HG02610 (cell line): Measurements from ENCODE around the gene MTHFD1L.

Source experiments
- ATAC-seq: cut with Tn5 transposase; IDR thresholded peaks from one replicate; pipeline ENCODE4 v1.9.1; 2021; ENCODE audit warnings: mild to moderate bottlenecking, moderate library complexity; ENCODE audit not compliant: unreplicated experiment

Gene MTHFD1L

DNA sequence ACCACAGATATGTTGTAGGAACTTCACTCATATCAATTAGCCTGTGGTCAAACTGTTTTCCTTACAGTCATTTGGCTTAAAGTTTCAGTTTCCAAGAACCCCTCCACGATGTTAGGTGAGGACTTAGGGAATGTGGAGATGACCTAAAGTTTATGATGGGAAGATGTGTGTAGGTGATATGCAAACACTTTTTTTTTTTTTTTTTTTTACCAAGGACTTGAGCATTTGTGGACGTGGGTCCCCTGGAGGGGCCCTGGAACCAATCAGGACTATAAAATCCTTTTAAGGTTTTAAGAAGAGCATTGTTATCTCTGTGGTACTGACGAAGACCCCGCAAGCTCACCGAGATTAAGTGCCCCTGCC is 478 bp upstream of the MTHFD1L start:
- ATAC-seq: no peak

DNA sequence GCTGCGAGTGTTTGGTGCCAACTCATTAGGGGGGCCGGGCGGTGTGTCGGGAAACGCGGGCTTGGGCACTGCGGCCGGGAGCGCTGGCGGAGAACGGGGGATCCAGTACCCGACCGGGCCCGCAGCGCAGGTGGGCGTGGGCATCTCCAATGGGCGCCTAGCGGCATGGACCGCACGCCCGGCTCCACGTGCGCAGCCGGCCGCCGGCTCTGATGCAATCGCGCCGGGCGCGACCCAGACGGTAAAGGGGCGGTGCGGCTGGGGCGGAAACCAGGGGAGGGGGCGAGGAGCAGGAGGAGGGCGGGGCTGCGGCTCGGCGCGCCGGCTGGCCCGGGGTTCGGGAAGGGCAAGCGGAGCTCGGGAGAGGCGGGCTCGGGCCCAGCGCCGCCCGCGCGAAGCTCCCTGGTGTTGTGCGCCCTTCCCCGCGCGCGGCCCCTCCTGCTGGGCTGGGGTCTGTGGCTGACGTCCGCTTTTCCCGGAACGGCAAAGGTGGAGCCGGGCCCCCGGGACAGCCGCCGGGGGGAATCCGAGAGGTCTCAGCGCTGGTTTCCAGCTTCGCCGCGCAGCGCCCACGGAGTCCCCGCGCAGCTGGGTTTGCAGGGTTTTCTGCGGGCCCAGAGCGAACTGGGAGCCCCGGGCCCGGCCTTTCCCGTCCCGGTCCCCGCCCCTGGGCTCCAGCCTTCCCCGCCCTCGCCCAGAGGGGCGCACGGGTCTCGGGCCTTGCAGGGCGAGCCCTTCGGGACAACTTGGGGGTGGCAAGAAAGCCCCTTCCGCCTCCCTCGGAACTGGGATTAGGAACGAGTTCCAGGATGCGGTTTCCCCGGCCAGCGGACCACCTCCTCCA is 867 bp downstream of the MTHFD1L start:
- peak; percentile 75 for ATAC-seq

DNA sequence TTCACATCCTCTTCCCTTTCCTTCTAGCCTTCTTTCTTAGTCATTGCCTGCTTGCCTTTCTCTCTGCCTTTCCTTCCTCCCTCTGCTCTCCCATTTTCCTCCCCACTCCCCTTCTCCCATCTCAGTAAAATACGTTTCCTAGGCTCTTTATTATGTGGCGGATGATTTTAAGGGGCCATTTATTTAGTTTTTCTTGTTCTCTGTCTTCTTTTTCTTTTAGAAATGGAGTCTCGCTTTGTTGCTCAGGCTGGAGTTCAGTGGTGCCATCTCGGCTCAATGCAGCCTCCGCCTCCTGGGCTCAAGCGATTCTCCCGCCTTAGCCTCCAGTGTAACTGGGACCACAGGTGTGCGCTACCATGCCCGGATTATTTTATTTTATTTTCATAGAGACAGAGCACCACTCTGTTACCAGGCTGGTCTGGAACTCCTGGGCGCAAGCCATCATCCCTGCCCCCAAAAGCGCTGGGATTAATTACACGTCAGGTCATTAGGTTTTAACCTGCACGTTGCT is 1.5 kb downstream of the MTHFD1L start:
- no peak for ATAC-seq

DNA sequence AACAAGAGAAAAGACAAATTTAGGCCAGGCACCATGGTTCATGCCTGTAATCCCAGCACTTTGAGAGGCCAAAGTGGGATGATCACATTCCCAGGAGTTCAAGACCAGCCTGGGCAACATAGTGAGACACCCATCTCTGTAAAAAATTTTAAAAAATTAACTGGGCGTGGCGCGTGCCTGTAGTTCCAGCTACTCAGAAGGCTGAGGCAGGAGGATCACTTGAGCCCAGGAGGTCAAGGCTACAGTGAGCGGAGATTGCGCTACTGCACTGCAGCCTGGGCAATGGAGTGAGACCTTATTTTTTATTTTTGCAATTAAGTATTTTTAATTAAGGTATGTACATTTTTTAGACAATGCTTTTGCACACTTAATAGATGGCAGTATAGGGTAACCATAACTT is 3.3 kb downstream of the MTHFD1L start:
- no peak for ATAC-seq

DNA sequence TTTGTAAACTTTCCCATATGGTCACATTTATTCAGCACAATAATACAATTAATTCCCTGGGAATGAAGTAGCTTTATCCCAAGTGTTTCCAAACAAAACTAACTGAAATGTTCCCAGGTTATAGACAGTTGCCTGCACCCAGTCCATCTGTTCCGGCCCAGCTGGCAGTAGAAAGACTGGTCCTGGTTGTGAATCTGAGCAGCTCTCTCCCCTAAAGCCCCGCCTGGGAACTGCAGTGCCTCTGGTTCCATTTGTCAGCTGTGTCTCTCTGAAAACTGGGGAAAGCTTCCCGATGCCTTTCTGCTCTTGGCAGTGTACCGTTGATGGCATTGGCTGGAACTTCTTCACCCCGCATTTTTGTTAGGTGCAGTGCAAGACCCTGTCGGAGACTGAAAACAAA is 8.7 kb downstream of the MTHFD1L start:
- no peak for ATAC-seq

DNA sequence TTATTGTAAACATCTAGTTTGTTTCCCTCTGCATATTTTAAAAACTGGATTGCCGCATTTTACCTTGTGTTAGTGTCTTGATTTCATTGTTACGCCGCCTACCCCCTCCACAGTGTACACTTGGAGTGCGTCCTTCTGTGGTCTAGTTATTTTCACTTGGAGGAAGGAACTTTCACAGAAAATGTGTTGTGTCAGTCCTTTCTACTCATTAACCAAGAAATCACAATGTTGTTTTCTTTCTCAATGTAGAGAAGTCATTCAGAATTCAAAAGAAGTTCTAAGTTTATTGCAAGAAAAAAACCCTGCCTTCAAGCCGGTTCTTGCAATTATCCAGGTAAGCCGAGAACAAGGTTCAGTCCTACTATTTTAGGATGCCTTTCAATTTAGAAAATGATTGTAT is 10.3 kb downstream of the MTHFD1L start:
- ATAC-seq: no peak

DNA sequence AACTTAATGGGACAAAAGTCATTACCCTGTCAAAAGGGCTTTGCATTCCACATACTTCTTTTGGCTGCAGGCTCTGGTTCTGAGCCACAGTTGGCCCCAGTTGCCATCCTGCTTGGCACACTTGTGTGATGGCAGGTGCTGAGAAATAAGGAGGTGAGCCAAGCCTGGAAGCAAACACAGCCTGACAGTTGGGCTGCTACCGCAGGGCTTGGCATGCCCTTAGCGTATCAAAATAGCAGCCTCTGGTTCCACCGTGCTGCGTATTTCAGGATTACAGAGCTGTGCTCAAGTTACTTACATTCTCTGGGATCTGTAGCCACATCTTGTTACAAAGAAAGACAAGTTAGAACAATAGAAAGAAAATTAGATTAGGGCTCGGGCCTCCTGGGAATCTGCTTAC is 11.1 kb downstream of the MTHFD1L start:
- ATAC-seq: no peak

DNA sequence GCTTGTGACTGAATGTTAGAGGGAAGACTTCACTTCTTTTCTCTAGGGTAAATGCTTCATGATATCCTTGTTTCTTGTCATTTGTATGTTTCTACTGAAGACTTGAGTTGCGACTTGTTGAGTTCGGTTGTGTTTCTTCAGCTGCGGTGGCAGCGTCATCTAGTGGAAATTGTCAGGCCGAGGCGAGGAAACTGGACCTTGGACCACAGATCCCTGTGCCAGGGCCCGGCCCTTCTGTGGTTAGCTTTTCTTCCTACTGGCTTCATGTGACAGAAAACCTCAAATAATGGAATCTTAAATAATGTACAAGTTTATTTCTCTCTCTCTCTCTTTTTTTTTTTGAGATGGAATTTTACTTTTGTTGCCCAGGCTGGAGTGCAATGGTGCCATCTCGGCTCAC is 12.4 kb downstream of the MTHFD1L start:
- ATAC-seq: no peak

DNA sequence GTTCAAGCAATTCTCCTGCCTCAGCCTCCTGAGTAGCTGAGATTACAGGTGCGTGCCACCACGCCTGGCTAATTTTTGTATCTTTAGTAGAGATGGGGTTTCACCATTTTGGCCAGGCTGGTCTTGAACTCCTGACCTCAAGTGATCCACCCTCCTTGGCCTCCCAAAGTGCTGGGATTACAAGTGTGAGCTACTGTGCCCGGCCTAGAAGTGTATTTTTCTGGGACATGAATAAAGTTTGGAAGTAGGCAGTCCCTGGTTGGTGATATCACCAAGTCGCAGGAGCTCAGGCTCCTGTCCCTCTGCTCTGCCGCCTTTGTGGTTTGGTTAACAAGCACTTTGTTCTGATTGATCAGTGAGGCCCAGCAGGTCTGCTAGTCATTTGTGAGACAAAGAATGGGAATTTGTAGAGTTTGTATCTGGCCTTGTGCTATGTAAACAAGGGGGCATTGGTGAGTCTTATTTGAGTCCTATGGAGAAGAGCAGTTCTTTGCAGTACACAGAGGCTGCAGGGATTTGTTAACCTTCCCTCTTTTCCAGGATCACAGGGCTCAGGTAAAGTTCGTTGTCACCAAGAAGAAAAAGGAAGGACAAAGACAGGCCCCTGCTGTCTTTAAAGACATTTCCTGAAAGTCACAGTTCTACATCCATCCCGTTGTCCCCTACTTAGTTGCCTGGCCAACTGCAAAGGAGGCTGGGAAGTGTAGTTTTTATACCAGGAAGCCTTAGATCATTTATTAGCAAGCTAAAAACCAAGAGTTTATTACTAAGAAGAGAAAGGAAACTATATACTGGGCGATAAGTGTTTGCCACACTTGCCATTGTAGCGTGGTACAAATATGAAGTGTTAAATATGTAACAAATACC is 13.1 kb downstream of the MTHFD1L start:
- ATAC-seq: no peak

DNA sequence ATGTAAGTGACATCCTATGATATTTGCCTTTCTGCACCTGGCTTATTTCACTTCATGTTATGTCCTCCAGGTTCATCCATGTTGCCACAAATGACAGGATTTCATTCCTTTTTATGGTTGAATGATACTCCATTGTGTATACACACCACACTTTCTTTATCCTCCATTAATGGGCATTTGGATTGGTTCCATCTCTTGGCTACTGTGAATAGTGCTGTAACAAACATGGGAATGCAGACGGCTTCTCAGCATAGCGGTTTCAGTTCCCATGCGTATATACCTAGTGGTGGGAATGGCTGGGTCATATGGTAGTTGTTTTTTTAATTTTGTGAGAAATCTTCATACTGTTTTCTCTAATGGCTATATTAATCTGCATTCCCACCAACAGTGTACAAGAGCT is 14.8 kb downstream of the MTHFD1L start:
- no peak for ATAC-seq

DNA sequence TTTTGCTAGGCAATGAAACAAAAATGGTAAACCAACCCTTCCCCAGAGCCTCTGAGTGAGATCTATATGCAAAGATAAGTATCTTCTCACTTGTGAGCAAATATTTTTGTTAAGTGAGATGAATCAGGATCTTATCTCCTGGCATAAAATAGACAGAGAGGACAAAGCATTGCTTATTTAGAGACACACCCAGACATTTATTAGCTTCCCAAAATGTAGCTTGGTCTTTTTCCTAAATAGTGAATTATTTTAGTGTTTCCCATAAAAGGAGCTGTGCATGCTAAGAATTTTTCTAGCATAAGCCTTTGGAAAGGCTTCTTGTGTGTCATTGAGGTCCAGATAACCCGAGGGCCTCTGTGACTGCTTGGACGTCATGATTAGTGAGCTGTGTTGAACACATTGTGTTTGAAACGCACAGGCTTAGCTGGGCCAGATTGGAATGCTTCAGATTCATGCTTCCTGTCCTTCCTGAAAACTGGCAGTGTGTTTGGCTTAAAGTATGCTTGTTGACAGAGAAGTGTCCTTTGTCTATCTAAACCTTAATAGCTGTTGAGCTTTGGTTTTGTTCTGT is 16.5 kb downstream of the MTHFD1L start:
- ATAC-seq: no peak

DNA sequence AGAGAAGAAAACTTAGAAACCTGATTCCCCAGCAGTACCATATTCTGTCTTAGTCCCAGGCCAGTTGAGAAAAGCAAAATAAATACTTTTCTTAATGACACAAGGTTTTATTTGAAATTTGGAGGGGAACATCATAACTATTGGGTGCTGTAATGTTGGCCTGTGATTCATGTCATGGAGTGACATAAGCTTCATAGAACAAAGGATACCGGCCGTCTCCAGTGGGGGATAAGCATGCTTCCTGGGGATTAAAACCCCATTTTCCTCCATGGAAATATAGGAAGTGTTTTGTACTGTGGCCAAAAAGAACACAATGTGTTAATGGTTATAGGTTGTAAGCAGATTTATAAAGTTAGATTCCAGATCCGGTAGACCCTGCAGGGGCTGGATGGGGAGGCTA is 18.0 kb downstream of the MTHFD1L start:
- no peak for ATAC-seq

DNA sequence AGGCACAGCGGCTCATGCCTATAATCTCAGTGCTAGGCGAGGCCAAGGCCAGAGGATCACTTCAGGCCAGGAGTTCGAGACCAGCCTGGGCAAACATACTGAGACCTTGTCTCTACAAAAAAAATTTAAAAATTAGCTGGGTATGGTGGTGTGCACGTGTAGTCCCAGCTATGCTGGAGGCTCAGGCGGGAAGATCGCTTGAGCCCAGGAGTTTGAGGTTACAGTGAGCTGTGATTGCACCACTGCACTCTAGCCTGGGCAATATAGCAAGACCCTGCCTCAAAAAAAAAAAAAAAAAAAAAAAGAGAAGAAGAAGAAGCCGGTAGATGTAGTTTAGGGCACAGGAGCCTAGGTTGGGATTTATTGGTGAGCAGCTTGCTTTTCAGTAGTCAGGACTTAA is 20.7 kb downstream of the MTHFD1L start:
- ATAC-seq: no peak

DNA sequence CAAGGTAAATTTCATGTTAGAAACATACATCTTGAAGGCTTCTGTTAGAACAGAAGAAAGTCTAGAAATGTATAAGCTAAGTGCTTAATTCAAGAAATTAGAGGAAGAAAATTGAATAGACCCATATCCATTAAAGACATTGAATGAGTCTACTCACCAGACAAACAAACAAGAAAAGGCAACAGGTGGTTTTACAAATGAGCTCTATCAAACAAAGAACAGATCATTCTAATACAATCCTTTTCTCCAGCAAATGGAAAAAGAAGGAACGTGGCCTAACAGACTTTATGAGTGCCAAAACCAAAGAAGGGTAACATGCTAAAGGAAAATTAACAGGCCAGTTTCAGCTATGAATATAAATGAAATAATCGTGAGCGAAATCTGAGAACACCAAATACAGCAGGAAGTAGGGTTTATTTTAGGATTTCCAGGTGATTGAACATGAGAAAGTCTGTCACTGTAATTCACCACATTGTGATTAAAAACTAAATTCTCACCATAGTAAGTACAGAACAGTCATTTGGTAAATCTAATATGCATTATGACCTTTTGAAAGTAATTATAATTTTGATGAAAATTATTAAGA is 22.6 kb downstream of the MTHFD1L start:
- peak; percentile 88 for ATAC-seq

DNA sequence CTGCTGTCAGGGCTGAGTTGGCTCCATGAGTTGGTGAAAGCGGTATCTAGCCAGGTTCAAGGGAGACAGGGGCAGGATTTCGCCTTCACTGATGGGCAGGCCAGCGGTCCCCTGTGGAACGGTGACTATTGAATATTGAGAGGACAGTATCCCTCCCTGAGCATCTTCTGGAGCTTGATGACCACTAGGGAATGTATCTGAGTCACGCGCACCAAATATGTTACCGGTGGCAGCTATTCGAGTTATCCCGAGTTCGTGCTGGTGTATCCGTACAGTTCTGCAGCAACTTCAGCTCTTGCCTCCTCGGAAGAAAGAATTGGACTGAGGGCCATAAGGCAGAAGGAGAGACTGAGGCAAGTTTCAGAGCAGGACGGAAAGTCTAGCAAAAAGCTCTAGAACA is 24.8 kb downstream of the MTHFD1L start:
- no peak for ATAC-seq

DNA sequence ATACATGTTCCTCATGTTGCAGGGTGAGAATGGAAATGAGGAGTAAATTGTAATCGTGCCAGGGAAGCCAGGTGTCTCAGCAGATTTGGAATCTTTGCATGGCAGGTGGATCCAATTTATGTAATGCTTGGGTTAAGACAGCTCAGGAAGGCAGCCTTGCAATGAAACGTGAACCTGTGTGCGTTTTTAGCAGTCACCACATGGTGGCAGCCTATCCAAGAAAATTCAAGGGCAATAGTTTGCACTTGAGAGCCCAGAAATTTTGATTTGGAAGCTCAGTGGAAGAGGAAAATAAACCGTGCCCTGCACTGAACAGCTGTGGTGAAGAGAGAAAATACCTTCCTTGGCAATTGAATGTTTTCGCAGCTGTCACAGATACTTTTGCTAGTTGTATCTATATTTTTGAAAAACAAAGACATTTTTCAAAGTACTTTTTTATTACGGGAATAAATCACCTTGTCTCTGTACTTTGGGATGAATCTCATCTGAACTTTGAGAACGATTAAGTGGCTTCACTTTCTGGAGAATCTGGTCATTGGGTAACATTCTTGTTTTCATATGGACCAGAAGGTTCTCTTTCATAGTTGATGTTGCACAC is 26.5 kb downstream of the MTHFD1L start:
- no peak for ATAC-seq

DNA sequence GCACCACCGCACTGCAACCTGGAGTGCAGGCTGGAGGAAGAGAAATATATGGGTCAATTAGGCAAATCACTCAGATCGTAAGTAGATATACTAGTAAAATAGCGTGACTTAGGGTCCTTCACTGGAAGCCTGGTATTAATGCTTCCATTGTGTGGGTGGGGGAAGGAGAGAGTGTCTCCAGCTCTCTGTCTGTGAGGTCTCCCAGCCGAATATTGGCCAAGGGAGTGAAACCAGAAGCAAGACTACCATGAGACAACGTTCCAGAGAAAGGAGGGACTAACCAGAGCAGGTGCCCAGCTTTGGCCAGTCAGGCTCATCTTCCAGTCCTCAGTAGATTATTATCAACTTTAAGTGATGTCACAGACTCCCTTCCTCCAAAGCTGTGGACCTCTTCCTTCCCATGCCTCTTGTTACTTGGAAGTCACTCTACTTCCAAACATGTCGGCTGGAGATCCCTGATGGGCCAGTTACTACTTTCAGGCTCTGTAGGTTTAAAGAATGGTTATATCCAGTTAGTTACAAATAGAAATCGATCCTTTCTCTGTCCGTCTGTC is 28.8 kb downstream of the MTHFD1L start:
- ATAC-seq: no peak

DNA sequence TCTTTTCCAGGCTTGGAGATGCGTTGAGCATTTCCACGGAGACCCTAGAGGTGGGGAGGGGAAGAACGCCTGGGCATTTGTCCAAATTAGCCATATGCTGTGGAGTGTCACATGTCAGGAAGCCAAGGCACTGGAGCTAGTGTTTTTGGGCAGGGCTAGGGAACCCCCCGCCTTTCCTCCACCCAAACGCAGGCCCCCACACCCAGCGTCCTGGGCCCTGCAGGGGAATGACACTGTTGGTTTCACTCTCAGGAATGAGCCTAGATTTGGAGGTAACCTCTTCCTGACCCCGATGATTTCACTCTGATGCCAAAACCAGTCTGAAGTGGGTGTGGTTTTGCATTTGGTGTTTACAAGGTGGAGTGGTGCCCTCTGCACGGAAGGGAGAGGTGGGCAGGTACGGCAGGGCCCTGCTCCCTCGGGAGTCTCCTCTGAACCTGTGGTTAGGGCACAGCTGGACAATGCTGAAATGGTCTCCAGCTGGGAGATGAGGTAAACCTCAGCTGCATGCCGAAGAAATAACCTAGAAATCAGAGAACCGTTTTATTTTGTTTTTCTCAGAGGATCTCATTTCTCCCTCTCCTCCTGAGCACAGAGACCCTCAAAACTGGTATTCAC is 29.5 kb downstream of the MTHFD1L start:
- ATAC-seq: peak; percentile 60

DNA sequence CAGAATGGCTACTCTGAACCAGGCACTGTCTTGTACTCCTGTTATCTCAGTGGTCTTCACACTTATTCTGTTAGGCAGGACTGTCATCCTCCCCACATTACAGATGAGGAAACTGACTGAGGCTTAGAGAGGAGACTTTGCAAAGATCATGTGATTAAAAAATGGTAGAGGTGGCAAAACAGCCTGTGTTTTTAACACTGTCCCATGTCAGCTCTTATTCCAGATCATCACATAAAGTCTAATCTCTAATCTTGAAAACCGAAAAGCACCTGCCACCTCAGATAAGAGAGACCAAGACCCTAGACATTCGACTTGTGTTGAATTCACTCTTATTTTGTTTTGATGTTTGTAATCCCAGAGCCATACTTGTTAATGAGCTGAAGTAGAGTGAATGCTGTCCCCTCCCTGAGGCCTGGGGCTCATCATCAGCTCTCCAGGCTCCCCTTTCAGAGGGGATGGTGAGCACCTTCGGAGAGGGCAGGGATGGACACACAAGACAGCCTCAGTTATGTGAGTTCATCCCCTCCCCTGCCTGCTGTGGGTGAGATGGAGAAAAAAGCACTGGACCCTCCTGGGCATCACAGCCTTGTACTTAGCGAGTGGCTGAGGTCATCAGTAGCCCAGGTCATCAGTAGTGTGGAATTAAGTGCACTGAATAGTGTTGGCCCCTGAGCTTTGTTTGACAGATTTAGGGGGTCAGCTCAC is 30.6 kb downstream of the MTHFD1L start:
- no peak for ATAC-seq
